IMR-90 (cell line): ENCODE results near the gene R3HDM4. TPM values are rescaled to one million over a fixed set of nuclear protein-coding genes. Genes with fewer than 3 reads are reported as not detected.

Experiments used
- ATAC-seq: fragments of 200-7000 bp; cut with Tn5 transposase; 2 replicates; pipeline ENCODE4 v1.9.1; 2020; ENCODE audit warnings: low read depth, mild to moderate bottlenecking, moderate library complexity
- BruUV-seq: library from RNA; stranded (reverse); fragments of 400-500 nt; replicated peaks from 2 replicates; lab custom pipeline; 2021; lab: Mats Ljungman, UMichigan
- CTCF ChIA-PET: fragments of 300-600 bp; formaldehyde crosslinking; extraction: SDS; loops from one replicate; lab custom pipeline; 2021; ENCODE audit warnings: antibody characterized with exemption; lab: Yijun Ruan, JAX
- POLR2A ChIA-PET: fragments of 300-600 bp; sonication (Branson Sonifier 250); formaldehyde crosslinking; loops from one replicate; lab custom pipeline; 2022; ENCODE audit warnings: antibody characterized with exemption; ENCODE audit not compliant: unreplicated experiment; lab: Charles Lee
- DNase-seq: peaks from one replicate; pipeline ENCODE4 v3.0.0; 2013
- H2AFZ ChIP-seq: replicated peaks from 2 replicates; pipeline ENCODE3; 2013; ENCODE audit warnings: low read length, mild to moderate bottlenecking; ENCODE audit not compliant: poor library complexity
- H2AK5ac ChIP-seq: 2 replicates; pipeline ENCODE4 v1.6.1; 2013; ENCODE audit warnings: low read depth, low read length, inconsistent platforms
- H2AK9ac ChIP-seq: replicated peaks from 2 replicates; pipeline ENCODE3; 2013; ENCODE audit warnings: mild to moderate bottlenecking, low read depth, low read length, moderate library complexity; ENCODE audit not compliant: poor library complexity
- H2BK120ac ChIP-seq: 2 replicates; pipeline ENCODE4 v1.6.1; 2013; ENCODE audit warnings: low read depth, low read length, inconsistent platforms
- H2BK15ac ChIP-seq: 3 replicates; pipeline ENCODE4 v1.6.1; 2013; ENCODE audit warnings: low read depth, low read length, inconsistent platforms
- H2BK20ac ChIP-seq: 2 replicates; pipeline ENCODE4 v1.6.1; 2013; ENCODE audit warnings: low read depth, mild to moderate bottlenecking, inconsistent platforms, low read length, moderate library complexity
- H2BK5ac ChIP-seq: 2 replicates; pipeline ENCODE4 v1.6.1; 2013; ENCODE audit warnings: mild to moderate bottlenecking, low read depth, low read length, inconsistent platforms; ENCODE audit not compliant: poor library complexity, severe bottlenecking
- H3K14ac ChIP-seq: replicated peaks from 2 replicates; pipeline ENCODE4 v1.6.1; 2013; ENCODE audit warnings: low read depth, low read length, inconsistent platforms
- H3K18ac ChIP-seq: 2 replicates; pipeline ENCODE4 v1.6.1; 2013; ENCODE audit warnings: low read depth, low read length, control low read depth
- H3K23ac ChIP-seq: 2 replicates; pipeline ENCODE4 v1.6.1; 2013; ENCODE audit warnings: low read depth, low read length, inconsistent platforms
- H3K27ac ChIP-seq: 2 replicates; pipeline ENCODE4 v1.5.1; 2013; ENCODE audit warnings: mild to moderate bottlenecking, control low read depth, low read length; ENCODE audit not compliant: insufficient read depth
- H3K27me3 ChIP-seq: 2 replicates; pipeline ENCODE4 v1.6.1; 2013; ENCODE audit warnings: low read length; ENCODE audit not compliant: control insufficient read depth, insufficient read depth
- H3K36me3 ChIP-seq: 2 replicates; pipeline ENCODE4 v1.6.1; 2013; ENCODE audit warnings: low read length, mixed read lengths; ENCODE audit not compliant: control insufficient read depth, insufficient read depth
- H3K4ac ChIP-seq: 2 replicates; pipeline ENCODE4 v1.6.1; 2013; ENCODE audit warnings: low read depth, low read length, inconsistent platforms
- H3K4me1 ChIP-seq: 2 replicates; pipeline ENCODE4 v1.6.1; 2013; ENCODE audit warnings: low read length, mixed read lengths; ENCODE audit not compliant: control insufficient read depth, insufficient read depth
- H3K4me2 ChIP-seq: 2 replicates; pipeline ENCODE4 v1.6.1; 2013; ENCODE audit warnings: low read depth, mild to moderate bottlenecking, control low read depth, low read length, moderate library complexity
- H3K4me3 ChIP-seq: 2 replicates; pipeline ENCODE4 v1.5.1; 2013; ENCODE audit warnings: low read depth, mild to moderate bottlenecking, control low read depth, low read length, moderate library complexity; ENCODE audit not compliant: insufficient read depth
- H3K56ac ChIP-seq: 2 replicates; pipeline ENCODE4 v1.6.1; 2013; ENCODE audit warnings: low read length, inconsistent platforms; ENCODE audit not compliant: insufficient read depth; ENCODE audit errors: extremely low read depth
- H3K79me1 ChIP-seq, 2 experiments: 2 replicates each; pipeline ENCODE4 v1.6.1; 2013; ENCODE audit warnings: low read length in 2 of 2, inconsistent platforms in 1 of 2, low read depth in 1 of 2
- H3K9ac ChIP-seq: 2 replicates; pipeline ENCODE4 v1.6.1; 2013; ENCODE audit warnings: low read depth, low read length, control low read depth
- H3K9me1 ChIP-seq: 2 replicates; pipeline ENCODE4 v1.6.1; 2013; ENCODE audit warnings: low read length, inconsistent platforms; ENCODE audit not compliant: insufficient read depth
- H3K9me3 ChIP-seq: 2 replicates; pipeline ENCODE4 v1.6.1; 2013; ENCODE audit warnings: low read length; ENCODE audit not compliant: control insufficient read depth, insufficient read depth
- H4K20me1 ChIP-seq: 2 replicates; pipeline ENCODE4 v1.6.1; 2013; ENCODE audit warnings: low read length, inconsistent platforms; ENCODE audit not compliant: insufficient read depth
- H4K5ac ChIP-seq: 2 replicates; pipeline ENCODE4 v1.6.1; 2013; ENCODE audit warnings: mild to moderate bottlenecking, low read depth, low read length, control low read depth
- H4K8ac ChIP-seq, 2 experiments: 2 replicates each; pipeline ENCODE4 v1.6.1; 2013; ENCODE audit warnings: low read depth in 2 of 2, low read length in 2 of 2, control low read depth in 1 of 2, inconsistent platforms in 1 of 2
- H4K91ac ChIP-seq: 2 replicates; pipeline ENCODE4 v1.6.1; 2013; ENCODE audit warnings: low read depth, low read length, inconsistent platforms; ENCODE audit not compliant: insufficient read depth
- BHLHE40 ChIP-seq: fragments of 150-350 bp; IDR thresholded peaks from 2 replicates; pipeline ENCODE4 v1.6.1; 2016; ENCODE audit warnings: mild to moderate bottlenecking, low read depth, low read length
- CEBPB ChIP-seq: IDR thresholded peaks from 2 replicates; pipeline ENCODE4 v1.6.1; 2012; ENCODE audit warnings: low read depth, low read length, improper control_type of control experiment
- CHD1 ChIP-seq: IDR thresholded peaks from 2 replicates; pipeline ENCODE4 v1.6.1; 2012; ENCODE audit warnings: low read depth, low read length, improper control_type of control experiment
- MAFK ChIP-seq: IDR thresholded peaks from 2 replicates; pipeline ENCODE4 v1.6.1; 2012; ENCODE audit warnings: low read depth, low read length, improper control_type of control experiment
- MAZ ChIP-seq: IDR thresholded peaks from 2 replicates; pipeline ENCODE4 v1.6.1; 2012; ENCODE audit warnings: low read depth, mild to moderate bottlenecking, low read length, improper control_type of control experiment, moderate library complexity, borderline replicate concordance
- MXI1 ChIP-seq: IDR thresholded peaks from 2 replicates; pipeline ENCODE4 v1.6.1; 2012; ENCODE audit warnings: low read depth, mild to moderate bottlenecking, low read length, moderate library complexity, borderline replicate concordance
- NFE2L2 ChIP-seq: fragments of 150-350 bp; IDR thresholded peaks from 2 replicates; pipeline ENCODE4 v1.6.1; 2016; ENCODE audit warnings: low read depth, mild to moderate bottlenecking, low read length
- POLR2A ChIP-seq: IDR thresholded peaks from 2 replicates; pipeline ENCODE4 v1.6.1; 2012; ENCODE audit warnings: mild to moderate bottlenecking, low read depth, low read length
- RAD21 ChIP-seq: IDR thresholded peaks from 2 replicates; pipeline ENCODE4 v1.6.1; 2012; ENCODE audit warnings: low read length, improper control_type of control experiment
- RCOR1 ChIP-seq: IDR thresholded peaks from 2 replicates; pipeline ENCODE4 v1.6.1; 2012; ENCODE audit warnings: mild to moderate bottlenecking, low read length, improper control_type of control experiment; ENCODE audit not compliant: insufficient replicate concordance
- RFX5 ChIP-seq: IDR thresholded peaks from 2 replicates; pipeline ENCODE4 v1.8.0; 2012; ENCODE audit warnings: low read depth, mild to moderate bottlenecking, low read length, moderate library complexity
- SMC3 ChIP-seq: fragments of 150-350 bp; IDR thresholded peaks from 2 replicates; pipeline ENCODE4 v1.6.1; 2016; ENCODE audit warnings: low read depth, mild to moderate bottlenecking, antibody characterized with exemption, low read length, moderate library complexity
- WGBS, 2 experiments: methylation state at CpG; one replicate each; pipeline versions ENCODE4 v1.1.5 to v1.1.7; 2013; ENCODE audit warnings: missing lambda C conversion rate in 2 of 2; ENCODE audit not compliant: insufficient read length in 1 of 2; ENCODE audit errors: extremely low coverage in 2 of 2; 5-methylcytosine and 5-hydroxymethylcytosine counted together
- dilution Hi-C: fragments of 300-500 bp; cut with HindIII; formaldehyde crosslinking; loops from one replicate; pipeline ENCODE4 v1.14.3; 2018; ENCODE audit warnings: low sequenced_read_pairs; ENCODE audit not compliant: unreplicated experiment
- in situ Hi-C: fragments of 300-500 bp; cut with MboI; formaldehyde crosslinking; loops from 3 replicates; pipeline ENCODE4 v1.14.3; 2019; ENCODE audit warnings: low sequenced_read_pairs, inconsistent platforms, mixed read lengths
- intact Hi-C: fragments of 100-400 bp; cut with micrococcal nuclease; formaldehyde crosslinking; loops from 2 replicates; pipeline ENCODE4 v1.10.0; 2022
- polyA plus RNA-seq, 3 experiments: library from polyadenylated mRNA; depleted of rRNA; stranded (reverse); fragments of >200 nt; gene quantifications; 2 replicates each; pipeline ENCODE4 v1.2.3, GENCODE V29; 2012; ENCODE audit warnings: low replicate concordance in 1 of 3
- total RNA-seq: library from RNA; depleted of rRNA; stranded (reverse); fragments of >200 nt; gene quantifications from 2 replicates; pipeline ENCODE4 v1.2.3, GENCODE V29; 2012
- TF ChIP-seq, protein P1 (sequence below): conservative IDR thresholded peaks from 2 replicates; pipeline ENCODE4 v1.5.1; 2012; ENCODE audit warnings: mild to moderate bottlenecking, low read depth, low read length, improper control_type of control experiment
- TF ChIP-seq, protein P2 (sequence below): fragments of 150-350 bp; IDR thresholded peaks from 2 replicates; pipeline ENCODE4 v1.6.1; 2016; ENCODE audit warnings: low read depth, mild to moderate bottlenecking, low read length, moderate library complexity, borderline replicate concordance
- TF ChIP-seq, protein P3 (sequence below): fragments of 150-350 bp; IDR thresholded peaks from 2 replicates; pipeline ENCODE4 v1.6.1; 2017; ENCODE audit warnings: mild to moderate bottlenecking, antibody characterized with exemption, low read length, low read depth

The R3HDM4 gene
- total and polyA plus RNA-seq, 2 of the 4 experiments (the other 2 are of a cell fraction) = 9.0 to 51.5 TPM

DNA sequence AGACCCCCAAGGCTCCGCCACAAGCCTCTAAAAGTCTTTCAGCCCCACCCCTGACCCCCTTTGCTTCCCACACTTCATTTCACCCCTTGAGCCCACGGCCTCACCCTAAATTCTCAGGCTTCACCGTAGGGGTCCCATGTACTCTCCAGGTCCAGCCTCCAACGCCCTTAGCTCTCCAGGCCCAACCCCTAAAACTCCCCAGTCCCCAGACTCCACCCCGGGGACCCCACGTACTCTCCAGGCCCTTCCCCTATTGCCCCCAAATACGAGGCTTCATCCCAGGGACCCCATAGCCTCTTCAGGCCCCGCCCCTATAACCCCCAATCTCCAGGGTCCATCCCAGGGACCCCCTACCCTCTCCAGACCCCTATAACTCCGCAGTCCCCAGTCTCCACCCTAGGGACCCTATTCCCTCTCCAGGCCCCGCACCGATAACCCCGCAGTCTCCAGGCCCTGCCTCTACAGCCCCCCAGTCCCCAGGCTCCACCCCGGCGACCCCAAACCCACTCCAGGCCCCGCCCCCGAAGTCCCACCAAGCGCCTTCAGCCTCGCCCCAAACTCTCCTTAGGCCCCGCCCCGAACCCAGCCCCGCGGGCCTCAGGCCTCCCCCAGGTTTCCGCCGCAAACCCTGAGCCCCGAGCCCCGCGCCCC lies 20.7 kb downstream of the R3HDM4 start:
- H3K9me1 ChIP-seq = peaks cover 6% of the 10 kb centered on the region; the same call in 1 of the 2 replicates
- 8% methylated on average over 9 of the region's 27 CpGs; no CpG with 5 or more reads in 1 of the 2 experiments for WGBS, 2 experiments
- peak overlapping the region; percentile 88 for H4K5ac ChIP-seq
- H3K23ac ChIP-seq = no peak overlapping the region
- POLR2A ChIA-PET = no interaction called here
- peak overlapping the region; percentile 97 for H3K4me3 ChIP-seq
- ATAC-seq = peak; percentile 52
- H3K36me3 ChIP-seq = peaks cover 33% of the 10 kb centered on the region
- peak overlapping the region; percentile 92 for H3K9ac ChIP-seq
- H3K9me3 ChIP-seq = no peaks in the 10 kb centered on the region
- H3K4ac ChIP-seq = peak overlapping the region; percentile 84
- peaks cover 6% of the 10 kb centered on the region; the same call in 1 of the 2 replicates for H4K20me1 ChIP-seq
- H3K27ac ChIP-seq = peak overlapping the region; percentile 95
- in situ Hi-C loops = no loop called here
- H2AFZ ChIP-seq = peak overlapping the region; percentile 85
- no peak for DNase-seq
- peak overlapping the region; percentile 24 to 94 for H4K8ac ChIP-seq
- H2AK5ac ChIP-seq = peak overlapping the region; percentile 35; the same call in 1 of the 2 replicates
- H2BK15ac ChIP-seq = no peak overlapping the region
- peak overlapping the region; percentile 79; the same call in 1 of the 2 replicates for H4K91ac ChIP-seq
- H3K4me1 ChIP-seq = no peaks in the 10 kb centered on the region
- H3K14ac ChIP-seq = peak overlapping the region; percentile 1
- H2BK120ac ChIP-seq = no peak overlapping the region; the same call in 1 of the 2 replicates
- peak overlapping the region; percentile 67; the same call in 1 of the 2 replicates for H3K18ac ChIP-seq
- dilution Hi-C loops = no loop called here
- H3K79me1 ChIP-seq = peaks cover 9 to 31% of the 10 kb centered on the region in 2 experiments
- no peaks in the 10 kb centered on the region for H3K27me3 ChIP-seq
- intact Hi-C loops = no loop called here
- H2BK20ac ChIP-seq = no peak overlapping the region
- H2AK9ac ChIP-seq = peak overlapping the region; percentile 86
- CTCF ChIA-PET = no interaction called here
- BruUV-seq = no TSS peak
- H3K4me2 ChIP-seq = peak overlapping the region; percentile 99
- peak overlapping the region; percentile 60 for H3K56ac ChIP-seq
- H2BK5ac ChIP-seq = peak overlapping the region; percentile 71
- TF ChIP-seq, protein P1, sequence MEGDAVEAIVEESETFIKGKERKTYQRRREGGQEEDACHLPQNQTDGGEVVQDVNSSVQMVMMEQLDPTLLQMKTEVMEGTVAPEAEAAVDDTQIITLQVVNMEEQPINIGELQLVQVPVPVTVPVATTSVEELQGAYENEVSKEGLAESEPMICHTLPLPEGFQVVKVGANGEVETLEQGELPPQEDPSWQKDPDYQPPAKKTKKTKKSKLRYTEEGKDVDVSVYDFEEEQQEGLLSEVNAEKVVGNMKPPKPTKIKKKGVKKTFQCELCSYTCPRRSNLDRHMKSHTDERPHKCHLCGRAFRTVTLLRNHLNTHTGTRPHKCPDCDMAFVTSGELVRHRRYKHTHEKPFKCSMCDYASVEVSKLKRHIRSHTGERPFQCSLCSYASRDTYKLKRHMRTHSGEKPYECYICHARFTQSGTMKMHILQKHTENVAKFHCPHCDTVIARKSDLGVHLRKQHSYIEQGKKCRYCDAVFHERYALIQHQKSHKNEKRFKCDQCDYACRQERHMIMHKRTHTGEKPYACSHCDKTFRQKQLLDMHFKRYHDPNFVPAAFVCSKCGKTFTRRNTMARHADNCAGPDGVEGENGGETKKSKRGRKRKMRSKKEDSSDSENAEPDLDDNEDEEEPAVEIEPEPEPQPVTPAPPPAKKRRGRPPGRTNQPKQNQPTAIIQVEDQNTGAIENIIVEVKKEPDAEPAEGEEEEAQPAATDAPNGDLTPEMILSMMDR = no peak
- no peak for TF ChIP-seq RAD21
- no peak for TF ChIP-seq MXI1
- TF ChIP-seq CEBPB = no peak
- no peak for TF ChIP-seq NFE2L2
- TF ChIP-seq, protein P2, sequence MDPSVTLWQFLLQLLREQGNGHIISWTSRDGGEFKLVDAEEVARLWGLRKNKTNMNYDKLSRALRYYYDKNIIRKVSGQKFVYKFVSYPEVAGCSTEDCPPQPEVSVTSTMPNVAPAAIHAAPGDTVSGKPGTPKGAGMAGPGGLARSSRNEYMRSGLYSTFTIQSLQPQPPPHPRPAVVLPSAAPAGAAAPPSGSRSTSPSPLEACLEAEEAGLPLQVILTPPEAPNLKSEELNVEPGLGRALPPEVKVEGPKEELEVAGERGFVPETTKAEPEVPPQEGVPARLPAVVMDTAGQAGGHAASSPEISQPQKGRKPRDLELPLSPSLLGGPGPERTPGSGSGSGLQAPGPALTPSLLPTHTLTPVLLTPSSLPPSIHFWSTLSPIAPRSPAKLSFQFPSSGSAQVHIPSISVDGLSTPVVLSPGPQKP = no peak
- TF ChIP-seq BHLHE40 = no peak
- TF ChIP-seq MAZ = no peak
- no peak for TF ChIP-seq POLR2A
- no peak for TF ChIP-seq SMC3
- no peak for TF ChIP-seq RCOR1
- no peak for TF ChIP-seq RFX5
- TF ChIP-seq, protein P3, sequence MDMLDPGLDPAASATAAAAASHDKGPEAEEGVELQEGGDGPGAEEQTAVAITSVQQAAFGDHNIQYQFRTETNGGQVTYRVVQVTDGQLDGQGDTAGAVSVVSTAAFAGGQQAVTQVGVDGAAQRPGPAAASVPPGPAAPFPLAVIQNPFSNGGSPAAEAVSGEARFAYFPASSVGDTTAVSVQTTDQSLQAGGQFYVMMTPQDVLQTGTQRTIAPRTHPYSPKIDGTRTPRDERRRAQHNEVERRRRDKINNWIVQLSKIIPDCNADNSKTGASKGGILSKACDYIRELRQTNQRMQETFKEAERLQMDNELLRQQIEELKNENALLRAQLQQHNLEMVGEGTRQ = no peak
- TF ChIP-seq CHD1 = no peak
- no peak for TF ChIP-seq MAFK
